Measurements from ENCODE around the gene FAM43A. TPM values are rescaled to one million over a fixed set of nuclear protein-coding genes. Genes with fewer than 3 reads are reported as not detected.

The FAM43A gene
- total and polyA plus RNA-seq, 9 of the 15 experiments (the other 6 are each of a cell fraction or from before 2014, with no cell fraction given), result 0.03 to 1.2 (median 0.21) TPM

GRCh38 chr3:194671900-194672808 is 13.5 kb upstream of the FAM43A start, which contains the start of gene LSG1 (continued):
- peak in 1 of 2 experiments; percentile 92; a peak in 1 of 4 replicates for TF ChIP-seq MAZ (CRISPR knock-in tag; conservative IDR thresholded peaks at IDR 0.05 in 1 of 2, IDR thresholded peaks at IDR 0.05 in 1 of 2)
- no peak for TF ChIP-seq BCL6 (CRISPR knock-in tag; IDR thresholded peaks at IDR 0.05)
- no peak for TF ChIP-seq ZNF449 (CRISPR knock-in tag; IDR thresholded peaks at IDR 0.05)
- no peak for TF ChIP-seq CREBBP (IDR thresholded peaks at IDR 0.05; ENCODE audit: low read depth, low read length)
- peak; percentile 93 for TF ChIP-seq CXXC5 (CRISPR knock-in tag; IDR thresholded peaks at IDR 0.05)
- TF ChIP-seq MYNN (IDR thresholded peaks at IDR 0.05), result no peak
- no peak for TF ChIP-seq MYNN (CRISPR knock-in tag; IDR thresholded peaks at IDR 0.05)
- no peak for TF ChIP-seq CTCF (IDR thresholded peaks at IDR 0.05 in 2 of 3, conservative IDR thresholded peaks at IDR 0.05 in 1 of 3; ENCODE audit: insufficient read depth in 2 of 3, low read depth in 1 of 3, low read length in 3 of 3)
- peak; percentile 73 for TF ChIP-seq MAX (CRISPR knock-in tag; IDR thresholded peaks at IDR 0.05)
- TF ChIP-seq, protein P1, sequence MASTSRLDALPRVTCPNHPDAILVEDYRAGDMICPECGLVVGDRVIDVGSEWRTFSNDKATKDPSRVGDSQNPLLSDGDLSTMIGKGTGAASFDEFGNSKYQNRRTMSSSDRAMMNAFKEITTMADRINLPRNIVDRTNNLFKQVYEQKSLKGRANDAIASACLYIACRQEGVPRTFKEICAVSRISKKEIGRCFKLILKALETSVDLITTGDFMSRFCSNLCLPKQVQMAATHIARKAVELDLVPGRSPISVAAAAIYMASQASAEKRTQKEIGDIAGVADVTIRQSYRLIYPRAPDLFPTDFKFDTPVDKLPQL (IDR thresholded peaks at IDR 0.05; ENCODE audit: extremely low read depth, insufficient read length), result no peak
- TF ChIP-seq, protein P2, sequence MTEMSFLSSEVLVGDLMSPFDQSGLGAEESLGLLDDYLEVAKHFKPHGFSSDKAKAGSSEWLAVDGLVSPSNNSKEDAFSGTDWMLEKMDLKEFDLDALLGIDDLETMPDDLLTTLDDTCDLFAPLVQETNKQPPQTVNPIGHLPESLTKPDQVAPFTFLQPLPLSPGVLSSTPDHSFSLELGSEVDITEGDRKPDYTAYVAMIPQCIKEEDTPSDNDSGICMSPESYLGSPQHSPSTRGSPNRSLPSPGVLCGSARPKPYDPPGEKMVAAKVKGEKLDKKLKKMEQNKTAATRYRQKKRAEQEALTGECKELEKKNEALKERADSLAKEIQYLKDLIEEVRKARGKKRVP (CRISPR knock-in tag; IDR thresholded peaks at IDR 0.05), result no peak
- TF ChIP-seq, protein P3, sequence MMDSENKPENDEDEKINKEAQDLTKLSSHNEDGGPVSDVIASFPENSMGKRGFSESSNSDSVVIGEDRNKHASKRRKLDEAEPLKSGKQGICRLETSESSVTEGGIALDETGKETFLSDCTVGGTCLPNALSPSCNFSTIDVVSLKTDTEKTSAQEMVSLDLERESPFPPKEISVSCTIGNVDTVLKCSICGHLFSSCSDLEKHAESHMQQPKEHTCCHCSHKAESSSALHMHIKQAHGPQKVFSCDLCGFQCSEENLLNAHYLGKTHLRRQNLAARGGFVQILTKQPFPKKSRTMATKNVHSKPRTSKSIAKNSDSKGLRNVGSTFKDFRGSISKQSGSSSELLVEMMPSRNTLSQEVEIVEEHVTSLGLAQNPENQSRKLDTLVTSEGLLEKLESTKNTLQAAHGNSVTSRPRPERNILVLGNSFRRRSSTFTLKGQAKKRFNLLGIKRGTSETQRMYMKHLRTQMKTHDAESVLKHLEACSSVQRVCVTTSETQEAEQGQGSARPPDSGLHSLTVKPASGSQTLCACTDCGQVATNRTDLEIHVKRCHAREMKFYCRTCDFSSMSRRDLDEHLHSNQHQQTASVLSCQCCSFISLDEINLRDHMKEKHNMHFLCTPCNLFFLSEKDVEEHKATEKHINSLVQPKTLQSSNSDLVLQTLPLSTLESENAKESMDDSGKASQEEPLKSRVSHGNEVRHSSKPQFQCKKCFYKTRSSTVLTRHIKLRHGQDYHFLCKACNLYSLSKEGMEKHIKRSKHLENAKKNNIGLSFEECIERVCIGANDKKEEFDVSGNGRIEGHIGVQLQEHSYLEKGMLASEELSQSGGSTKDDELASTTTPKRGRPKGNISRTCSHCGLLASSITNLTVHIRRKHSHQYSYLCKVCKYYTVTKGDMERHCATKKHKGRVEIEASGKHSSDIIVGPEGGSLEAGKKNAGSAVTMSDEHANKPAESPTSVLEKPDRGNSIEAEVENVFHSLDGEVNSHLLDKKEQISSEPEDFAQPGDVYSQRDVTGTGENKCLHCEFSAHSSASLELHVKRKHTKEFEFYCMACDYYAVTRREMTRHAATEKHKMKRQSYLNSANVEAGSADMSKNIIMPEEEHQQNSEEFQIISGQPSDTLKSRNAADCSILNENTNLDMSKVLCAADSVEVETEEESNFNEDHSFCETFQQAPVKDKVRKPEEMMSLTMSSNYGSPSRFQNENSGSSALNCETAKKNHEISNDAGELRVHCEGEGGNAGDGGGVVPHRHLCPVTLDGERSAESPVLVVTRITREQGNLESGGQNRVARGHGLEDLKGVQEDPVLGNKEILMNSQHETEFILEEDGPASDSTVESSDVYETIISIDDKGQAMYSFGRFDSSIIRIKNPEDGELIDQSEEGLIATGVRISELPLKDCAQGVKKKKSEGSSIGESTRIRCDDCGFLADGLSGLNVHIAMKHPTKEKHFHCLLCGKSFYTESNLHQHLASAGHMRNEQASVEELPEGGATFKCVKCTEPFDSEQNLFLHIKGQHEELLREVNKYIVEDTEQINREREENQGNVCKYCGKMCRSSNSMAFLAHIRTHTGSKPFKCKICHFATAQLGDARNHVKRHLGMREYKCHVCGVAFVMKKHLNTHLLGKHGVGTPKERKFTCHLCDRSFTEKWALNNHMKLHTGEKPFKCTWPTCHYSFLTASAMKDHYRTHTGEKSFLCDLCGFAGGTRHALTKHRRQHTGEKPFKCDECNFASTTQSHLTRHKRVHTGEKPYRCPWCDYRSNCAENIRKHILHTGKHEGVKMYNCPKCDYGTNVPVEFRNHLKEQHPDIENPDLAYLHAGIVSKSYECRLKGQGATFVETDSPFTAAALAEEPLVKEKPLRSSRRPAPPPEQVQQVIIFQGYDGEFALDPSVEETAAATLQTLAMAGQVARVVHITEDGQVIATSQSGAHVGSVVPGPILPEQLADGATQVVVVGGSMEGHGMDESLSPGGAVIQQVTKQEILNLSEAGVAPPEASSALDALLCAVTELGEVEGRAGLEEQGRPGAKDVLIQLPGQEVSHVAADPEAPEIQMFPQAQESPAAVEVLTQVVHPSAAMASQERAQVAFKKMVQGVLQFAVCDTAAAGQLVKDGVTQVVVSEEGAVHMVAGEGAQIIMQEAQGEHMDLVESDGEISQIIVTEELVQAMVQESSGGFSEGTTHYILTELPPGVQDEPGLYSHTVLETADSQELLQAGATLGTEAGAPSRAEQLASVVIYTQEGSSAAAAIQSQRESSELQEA (IDR thresholded peaks at IDR 0.05; ENCODE audit: low read depth), result no peak

Measured in K562 (cell line).